ENCODE results near the gene SMAD6.

Gene SMAD6

DNA sequence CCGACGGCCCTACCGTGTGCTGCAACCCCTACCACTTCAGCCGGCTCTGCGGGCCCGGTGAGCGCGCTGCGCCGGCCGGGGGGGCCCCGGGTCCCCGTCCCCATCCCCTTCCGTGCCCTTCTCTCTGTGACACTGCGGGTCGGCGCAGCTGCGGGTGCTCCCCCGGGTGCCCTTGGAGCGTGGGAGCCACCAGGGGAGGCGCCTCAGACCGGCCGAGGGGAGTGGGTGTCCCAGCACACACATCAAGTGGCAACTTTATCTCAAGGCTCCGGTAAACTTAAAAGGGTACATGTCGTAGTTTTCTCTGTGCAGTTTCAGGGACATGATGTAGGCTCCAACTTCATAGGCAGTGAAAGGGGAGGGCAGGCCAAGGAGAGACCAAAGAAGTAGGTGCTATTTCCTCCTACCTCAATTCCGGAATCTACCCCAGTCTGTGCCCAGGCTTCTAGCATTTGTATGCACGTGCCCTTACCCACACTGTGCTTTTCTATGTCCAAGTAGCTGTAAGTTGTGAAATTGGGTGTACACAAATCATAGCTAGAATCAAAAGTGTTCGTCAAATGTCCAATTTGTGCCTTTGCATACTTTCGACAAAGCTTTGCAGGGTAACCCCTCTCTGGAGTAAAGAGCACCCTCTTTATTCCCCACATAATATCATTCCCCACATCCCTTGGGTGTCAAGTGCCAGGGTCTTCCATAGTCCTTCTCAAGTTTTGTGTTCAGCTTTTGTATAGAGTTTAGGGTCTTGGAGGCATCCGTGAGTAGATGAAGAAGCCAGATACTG is 2.2 kb downstream of the SMAD6 start:
- no peak for DNase-seq

DNA sequence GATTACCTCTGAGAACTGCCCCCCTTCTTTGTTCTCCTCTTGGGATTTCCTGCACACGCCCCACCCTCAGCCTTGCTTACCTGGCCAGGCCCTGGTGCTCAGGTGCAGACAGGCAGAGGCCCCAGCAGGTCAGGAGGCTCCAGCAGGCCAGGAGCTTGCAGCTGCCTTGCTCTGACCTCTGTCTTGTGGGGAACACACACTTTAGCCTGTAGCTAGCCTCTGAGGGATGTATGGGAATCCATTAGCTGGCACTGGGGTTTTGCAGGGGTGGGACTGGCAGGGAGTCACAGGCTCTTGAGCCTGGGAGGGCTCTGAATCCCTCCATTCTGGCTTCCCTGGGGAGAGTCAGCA is 2.7 kb downstream of the SMAD6 start:
- DNase-seq, result no peak

DNA sequence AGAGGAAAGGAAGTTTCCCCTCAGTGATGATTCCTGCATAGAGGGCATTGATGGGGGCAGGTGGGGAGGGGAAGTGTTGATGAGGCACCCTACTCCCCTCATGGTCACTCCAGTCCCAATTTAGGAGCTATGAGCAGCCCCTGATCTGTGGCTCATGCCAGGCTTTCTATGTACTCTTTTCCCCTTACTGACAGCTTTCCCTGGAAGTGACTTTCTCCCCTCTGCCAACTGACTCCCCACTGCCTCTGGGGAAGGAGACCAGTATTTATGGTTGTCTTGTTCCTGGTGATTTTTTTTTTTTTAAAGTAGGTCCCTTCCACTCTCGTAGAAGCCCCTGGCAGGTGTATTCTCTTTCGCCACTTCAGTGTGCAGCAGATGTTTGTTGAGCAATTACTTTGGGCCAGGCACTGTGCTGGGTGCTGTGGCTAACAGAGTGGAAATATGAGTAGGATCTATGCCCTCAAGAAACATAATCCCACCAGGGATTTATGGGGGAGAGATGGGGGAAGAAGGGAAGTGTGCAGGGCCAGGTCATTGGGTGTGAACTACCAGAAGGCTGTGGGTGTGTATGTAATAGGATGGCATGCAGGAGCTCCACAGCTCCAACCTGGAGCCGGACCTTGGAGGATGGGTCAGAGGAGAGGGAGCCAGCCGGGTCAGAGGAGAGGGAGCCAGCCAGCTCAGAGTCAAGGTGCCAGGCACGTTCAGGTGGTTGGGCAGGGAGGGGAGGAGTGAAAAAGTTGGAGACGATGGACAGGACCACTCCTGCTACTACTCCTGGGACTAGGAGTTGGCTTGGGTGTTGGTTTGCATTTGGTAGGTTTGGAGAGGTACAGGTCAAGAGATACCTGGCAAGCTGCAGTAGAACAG is 3.5 kb downstream of the SMAD6 start:
- DNase-seq, result no peak

DNA sequence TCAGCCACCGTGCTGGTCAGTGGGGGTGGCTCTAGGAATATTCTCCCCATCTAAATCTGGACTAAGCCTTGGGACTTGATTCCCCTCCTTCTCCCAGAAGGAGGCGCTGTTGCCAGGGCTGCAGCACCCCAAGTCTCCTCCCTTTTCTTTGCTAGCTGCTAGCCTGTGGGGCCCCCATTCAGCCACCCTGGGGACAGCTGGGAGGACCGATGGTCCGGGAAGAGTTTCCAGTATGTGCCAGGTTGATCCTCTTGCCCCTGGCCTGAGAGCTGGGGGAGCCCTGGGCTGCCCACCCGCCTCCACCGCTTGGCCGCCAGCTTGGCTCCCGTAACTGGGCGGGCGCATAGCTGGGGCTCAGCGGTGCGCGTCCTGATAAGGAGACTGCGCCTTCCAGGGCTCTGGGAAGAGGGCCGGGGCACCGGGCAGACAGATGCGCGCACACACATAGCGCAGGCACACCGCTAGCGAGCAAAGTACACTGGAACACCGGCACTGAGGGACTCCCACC is 4.2 kb downstream of the SMAD6 start:
- DNase-seq, result no peak

DNA sequence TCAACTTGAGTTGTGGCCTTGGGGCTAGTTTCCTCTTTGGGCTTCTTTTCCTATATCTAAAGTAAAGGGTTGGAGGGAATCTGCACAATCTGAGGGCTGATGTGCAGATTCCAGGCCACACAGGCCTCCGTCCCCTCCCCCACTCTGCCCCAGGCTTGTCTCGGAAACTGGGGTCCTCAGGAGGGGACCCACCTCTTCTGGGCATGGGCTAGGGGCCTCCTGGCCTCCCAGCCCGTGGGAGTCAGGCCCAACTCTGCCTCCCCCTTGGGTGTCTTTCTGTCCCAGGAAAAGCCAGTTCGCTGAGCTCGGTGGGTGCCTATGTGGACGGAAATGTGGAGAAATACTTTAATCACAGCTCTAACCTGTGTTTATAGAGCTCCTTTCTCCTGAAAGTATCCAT is 4.8 kb downstream of the SMAD6 start:
- DNase-seq, result no peak

DNA sequence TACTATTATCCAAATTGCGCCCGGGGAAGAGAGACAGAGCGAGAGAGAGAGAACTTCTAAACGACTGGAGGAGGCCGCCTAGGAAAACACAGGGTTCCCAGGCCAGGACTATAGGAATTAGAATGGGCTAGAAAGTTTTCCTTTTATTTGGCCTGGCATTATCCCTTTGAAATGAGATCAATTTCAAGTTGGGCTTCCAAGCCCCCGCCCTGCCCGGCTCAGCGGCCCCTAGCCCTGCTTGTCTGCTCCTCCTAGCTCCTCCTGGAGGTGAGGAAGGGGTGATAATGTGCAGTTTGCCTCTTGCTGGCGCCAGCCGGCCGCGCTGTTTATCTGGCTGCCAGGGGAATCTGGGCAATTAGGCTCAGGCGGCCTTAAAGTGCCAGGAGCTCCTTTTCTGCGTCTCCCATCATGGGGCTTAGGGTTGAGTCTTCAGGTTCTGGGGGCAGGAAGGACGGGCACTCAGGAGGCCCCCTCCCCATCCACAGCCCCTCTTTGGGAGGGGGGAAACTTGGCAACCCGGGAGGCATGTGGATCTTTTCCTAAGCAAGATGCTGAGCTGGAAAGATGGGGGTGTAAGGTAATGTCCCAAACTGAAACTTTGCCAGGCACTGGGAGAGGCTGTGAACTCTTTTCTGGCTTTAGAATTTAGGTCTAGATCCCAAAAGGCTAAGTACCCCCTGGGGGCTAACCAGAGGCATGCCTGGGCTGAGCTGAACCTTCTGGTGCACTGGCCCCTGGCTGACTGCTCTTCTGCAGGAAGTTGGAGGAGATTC is 5.5 kb downstream of the SMAD6 start:
- no peak for DNase-seq

DNA sequence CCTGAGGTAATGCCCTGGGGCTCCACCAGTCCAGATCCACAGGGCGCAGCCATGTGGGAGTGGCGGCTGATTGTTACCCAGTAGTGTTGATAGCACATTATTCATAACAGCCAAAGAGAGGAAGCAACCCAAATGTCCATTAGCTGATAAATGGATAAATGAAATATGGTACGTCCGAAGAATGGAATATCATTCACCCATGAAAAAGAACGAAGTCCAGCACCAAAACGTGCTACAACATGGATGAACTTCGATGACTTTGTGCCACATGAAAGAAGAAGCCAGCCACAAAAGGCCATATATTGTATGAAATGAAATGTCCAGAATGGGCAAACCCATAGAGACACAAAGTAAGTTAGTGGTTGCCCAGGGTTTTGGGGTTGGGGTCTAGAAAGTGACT is 6.4 kb downstream of the SMAD6 start:
- DNase-seq, result no peak

DNA sequence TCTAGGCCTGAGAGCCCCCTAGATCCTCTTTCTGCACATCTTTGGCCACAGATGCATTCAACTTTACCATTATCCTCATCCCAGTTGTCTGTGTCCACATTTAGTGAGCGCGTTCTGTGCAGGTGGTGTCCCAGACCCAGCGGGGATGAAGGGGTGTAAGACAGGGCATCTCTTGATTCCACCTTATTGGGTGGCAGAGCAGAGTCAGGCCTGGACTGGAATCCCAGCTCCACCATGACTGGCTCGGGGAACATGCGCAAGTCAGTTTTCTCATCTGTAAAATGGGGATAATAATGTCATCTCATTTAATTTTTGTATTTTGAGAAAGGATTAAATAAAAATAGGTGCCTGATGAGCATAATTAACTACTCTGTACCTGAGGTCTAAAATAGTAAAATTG is 7.8 kb downstream of the SMAD6 start:
- no peak for DNase-seq

DNA sequence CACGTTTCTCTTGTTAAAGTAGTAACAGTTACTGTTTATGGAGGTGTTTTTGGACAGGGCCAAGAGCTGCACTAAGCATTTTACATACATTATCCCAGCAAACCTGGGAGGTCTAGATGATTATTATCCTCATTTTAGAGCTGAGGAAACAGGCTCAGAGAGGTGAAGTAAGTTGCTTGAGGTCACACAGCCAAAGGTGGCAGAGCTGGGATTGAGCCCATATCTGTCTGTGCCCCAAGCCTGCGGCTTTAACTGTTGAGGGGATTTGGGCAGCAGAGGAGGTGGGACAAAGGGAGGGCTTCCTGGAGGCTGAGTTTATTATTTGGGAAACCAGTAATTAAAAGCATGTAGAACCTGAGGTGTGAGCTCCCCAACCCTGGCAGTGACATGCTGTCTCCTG is 9.2 kb downstream of the SMAD6 start:
- no peak for DNase-seq

DNA sequence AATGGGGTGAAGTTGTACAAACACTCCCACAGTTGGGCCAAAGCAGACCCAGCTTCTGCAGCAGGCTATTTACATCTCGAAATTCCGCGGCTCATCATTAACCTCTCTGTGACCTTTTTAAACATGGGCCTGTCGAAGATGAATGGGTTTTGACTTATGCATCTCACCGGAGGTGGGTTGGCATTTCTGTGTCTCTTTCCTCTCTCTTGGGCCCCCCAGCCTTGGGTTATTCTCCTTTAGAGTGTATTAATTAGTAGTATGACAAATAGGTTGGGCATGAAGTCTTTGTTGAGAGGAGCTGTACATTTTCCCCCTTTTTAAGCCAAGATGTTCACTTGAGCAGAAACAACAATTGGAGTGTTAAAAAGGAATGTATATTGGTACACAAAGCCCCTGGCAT is 9.8 kb downstream of the SMAD6 start:
- no peak for DNase-seq

DNA sequence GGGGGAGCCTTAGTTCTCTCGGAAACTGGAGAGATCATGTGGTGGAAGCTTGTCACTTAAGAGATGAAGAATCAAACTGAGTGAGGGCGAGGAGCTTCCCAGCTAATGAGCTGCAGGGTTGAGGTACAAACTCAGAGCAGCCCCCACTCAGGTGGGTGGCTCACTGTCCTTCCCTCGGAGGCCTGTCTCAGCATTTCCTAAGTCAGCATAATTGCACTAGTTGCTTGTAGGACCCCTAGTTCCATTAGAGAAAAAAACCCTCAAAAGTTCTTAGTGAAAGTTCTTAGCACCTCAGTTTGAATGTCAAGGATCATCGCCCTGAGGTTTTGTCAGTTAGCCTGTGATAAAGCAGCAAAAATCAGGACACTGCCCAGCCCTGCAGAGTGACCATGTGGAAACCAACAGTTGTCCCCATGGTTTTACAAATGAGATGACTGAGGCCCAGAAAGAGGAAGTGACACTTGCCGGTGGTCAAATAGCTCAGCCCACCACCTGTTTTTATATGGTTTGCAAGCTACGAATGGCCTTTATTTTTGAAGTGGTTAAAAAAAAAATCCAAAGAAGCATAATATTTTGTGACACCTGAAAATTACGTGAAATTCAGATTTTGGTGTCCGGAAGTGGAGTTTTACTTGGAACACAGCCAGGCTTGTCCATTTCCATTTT is 11.9 kb downstream of the SMAD6 start:
- no peak for DNase-seq

DNA sequence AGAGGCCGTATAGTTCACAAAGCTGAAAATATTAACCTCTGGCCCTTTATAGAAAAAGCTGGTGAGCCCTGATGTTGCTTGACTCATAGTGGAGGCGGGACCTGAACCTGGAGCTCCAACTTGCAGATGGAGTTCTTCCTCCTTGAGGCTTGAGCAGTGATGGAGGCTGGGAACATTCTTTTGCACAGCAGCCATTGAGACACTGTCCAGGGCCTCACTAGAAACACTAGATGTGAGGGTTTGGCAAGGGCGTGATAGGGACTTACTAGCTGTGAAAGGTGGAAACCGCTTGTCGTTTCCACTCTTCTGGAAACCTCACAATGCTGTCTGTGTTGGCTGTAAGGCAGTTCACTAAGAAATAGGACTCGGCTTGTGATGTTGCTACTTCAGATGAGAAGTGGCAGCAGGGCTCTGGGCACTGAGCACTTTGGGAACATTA is 12.5 kb downstream of the SMAD6 start:
- no peak for DNase-seq

DNA sequence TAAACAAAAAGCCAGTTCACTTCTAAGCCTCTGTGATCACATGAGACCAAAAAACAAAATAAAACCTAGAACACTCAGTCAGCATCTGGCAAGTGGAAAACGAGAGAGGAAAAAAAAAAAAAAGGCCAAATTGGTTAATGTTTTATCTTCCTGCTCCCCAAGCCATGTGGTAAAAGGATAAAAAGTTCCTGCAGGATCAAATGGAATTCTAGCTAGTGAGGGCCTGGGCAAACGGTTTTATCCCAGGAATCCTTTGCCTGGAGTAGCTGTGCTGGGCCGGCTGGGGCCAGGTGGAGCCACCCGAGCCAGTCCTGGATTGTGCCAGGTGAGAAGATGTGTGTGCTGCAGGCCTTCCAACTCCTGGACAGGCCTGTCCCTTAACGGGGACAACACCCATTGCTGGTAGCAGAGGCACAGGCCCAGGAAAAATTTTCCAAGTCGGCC is 13.2 kb downstream of the SMAD6 start:
- DNase-seq, result no peak

DNA sequence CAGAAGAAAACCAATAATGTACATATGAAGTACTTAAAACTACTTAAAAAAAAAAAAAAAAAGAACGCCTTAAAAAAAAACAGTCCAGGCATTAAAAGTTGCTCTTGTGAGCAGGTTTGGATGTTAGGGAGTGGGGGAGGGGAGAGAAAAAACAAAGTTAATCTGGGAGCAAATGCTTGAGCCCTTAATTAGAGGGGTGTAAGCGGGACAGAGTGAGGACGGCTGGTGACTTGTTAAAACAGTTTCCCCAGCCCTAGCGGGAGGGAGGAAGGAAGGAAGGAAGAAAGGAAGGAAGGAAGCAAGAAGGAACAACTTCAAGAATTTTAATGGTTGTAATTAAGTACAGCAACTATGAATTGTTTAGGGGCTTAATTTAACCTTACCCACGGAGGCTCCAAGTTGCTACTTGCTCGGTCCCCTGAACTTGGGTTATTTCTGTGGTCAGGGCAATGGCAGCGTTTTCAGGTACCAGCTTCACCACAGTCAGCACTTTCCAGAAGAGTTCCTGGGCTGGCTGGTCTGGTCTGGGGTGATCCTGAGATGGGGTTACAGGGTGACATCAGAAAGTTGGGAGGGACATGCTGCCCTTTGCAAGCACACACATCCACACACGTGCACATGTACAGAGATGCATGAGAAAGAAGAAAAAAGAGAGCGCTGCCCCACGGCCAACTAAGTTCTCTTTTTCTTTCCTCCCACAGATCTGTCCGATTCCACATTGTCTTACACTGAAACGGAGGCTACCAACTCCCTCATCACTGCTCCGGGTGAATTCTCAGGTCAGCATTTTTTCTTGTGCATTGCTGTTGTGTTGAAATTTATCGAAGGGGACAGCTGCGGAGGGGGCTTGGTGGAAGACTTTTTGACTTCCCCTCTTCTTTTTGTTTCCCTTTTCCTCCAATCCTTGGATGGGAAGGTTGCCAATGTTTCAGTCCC is 14.0 kb downstream of the SMAD6 start:
- DNase-seq, result peak; percentile 38 to 42

DNA sequence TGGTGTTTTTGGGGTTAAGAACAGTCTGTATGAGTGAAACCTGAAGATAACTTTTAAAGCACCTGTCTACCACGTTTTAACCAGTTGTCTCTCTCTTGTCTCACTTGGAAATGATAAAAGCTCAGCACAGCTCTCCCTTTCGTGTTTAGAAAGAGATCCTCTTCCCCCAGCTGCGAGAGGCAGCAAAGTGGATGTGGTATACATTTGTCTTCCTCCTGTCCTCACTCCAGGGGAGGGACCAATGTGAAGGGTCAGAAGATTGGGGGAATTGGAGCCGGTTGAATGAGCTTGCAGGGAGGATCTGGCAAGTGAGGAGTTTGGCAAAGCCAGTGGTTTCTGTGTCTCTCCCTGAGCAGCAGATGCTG is 14.6 kb downstream of the SMAD6 start:
- no peak for DNase-seq

DNA sequence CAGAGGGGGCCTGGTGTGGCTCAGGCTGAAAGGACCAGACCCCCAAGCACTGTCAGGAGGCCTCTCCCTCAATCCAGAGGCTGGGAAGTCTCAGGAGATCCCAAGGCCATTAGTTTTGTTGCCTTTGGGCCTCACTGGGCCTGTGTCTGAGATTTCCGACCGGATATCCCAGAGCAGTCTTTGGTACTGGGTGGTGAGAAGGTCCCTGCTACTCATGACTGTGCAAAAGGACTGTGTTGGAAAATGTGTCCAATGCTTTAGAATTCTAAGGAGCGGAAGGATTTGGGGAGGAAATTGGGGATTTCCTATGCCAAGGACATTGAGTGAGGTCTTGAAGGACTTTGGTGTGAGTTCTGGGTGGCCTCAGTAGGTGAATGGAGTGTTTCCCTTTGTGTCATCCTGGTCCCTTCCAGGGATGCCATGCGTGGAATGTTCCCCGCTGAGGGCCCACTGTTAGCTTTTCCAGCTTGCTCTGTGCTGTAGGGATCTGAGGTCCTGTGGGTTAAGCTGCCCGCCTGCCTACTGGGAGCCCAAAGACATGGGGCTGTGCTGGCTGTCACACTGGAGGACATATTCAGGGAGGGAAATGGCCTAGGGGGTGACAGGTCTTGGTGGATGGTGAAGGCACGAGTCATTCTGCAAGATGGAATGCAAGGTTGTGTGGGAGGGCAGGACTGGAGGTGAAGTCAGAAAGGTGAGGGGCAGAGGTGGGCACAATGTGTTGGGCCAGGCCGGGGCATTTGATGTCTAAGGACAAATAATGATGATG is 16.4 kb downstream of the SMAD6 start:
- no peak for DNase-seq

DNA sequence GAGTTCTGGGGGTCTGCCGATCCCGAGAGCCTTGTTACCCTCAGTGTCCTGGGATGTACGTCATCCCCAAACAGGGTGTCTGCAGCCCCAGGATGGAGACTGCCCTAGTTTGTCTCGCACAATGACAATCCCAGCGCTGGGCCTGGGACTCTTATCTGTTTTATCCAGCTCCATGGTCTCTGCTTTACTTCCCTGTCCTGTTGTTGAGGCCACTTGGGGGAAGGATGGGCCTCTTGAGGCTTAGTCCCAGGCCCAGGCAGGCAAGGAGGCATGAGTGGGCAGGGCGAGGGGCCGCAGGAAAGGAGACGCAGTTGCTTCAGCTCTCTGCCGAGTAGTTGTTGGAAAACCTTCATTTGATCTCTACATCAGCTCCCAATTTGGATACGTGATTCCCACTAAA is 17.4 kb downstream of the SMAD6 start:
- DNase-seq, result no peak

DNA sequence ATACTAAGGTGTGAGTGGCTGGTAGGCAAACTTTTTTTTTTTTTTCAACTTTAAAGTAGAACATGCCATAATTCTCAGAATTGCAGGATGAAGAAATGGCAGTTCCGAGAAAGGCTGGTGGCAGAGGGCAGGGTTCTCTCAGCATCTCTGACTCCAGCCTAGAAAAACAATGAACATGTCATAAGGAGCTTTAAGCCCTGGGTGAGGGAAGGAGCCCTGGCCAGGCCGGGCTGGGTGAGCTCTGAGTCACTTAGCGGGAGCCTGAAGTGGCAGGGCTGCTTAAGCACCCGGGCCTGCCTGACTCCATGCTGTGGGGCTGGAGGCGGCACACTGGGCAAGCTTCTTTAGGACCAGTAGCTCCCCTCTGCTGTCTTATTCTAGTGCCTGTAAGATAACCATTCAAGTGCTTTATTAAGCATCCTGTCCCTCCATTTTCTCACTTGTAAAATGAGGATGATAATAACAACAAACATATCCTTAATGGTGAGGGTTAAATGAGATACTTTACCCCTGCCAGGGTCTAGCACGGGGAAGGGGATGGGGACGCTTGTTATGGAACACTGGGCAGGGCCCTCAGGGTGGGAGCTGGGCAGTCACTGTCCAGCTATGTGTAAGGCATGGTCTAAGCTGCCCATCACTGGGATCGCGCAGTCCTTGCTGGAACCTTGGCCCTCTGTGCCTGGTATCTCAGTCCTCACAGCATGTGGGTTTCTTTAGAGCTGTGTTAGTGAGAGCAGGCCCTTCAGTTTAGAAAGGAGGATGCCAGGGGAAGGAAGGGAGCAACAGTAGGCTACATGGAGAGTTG is 18.4 kb downstream of the SMAD6 start:
- peak; percentile 28 to 60 for DNase-seq

DNA sequence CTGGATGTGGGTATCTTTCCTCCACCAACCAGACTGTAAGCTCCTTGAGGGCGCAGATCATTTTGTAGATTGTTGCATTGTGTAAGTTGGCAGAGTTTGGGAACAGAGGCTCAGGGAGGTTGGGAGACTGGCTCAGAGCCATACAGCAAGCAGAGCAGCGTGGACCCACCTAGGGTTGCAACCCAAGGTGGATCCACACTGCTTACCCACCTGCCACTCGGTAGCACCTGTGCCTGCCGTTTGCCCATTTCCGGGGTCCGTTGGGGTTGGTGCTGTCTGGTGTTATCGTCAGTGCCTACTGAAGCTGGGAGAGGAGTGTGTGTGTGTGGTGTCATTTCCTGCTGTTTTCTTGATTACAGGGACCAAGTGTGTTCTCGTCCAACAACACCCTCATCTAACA is 19.0 kb downstream of the SMAD6 start:
- no peak for DNase-seq

DNA sequence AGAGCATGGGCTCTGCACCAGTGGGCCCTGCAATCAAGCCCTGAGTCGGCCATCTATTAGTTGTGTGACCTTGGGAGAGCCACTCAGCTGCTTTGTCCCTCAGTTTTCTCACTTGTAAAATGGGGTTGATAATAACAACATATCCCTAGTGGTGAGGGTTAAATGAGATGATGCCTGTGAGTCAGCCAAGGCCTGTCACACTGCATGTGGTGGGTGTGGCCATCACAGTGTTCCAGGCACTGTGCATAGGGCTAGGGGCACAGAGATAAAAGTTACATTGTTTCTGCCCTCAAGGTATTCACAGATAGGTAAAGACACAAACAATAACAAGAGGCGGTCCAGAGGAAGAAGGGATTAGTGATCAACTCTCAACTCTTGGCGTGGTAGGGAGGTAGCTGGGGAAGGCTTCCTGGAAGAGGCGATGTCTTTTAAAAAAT is 19.5 kb downstream of the SMAD6 start:
- DNase-seq, result peak in 1 of 2 donors; percentile 28
